Body of pancreas (tissue), 4 donors: Measurements from ENCODE around the gene RXRB. TPM values are rescaled to one million over a fixed set of nuclear protein-coding genes. Genes with fewer than 3 reads are reported as not detected.
"Not testable (repeated sequence)": the region's sequence is repeated elsewhere in the genome, so short reads cannot be mapped to it uniquely, and the experiment has no call there.

Experiments used
- ATAC-seq: fragments of 150-250 bp; one replicate; pipeline ENCODE4 v1.9.1; 2016
- DNase-seq, 4 donors: peaks; one replicate each; pipeline ENCODE4 v3.0.0-alpha.2; 2019
- H3K27ac ChIP-seq, 4 donors: fragments of 200-600 bp; sonication (generic); 1 replicate in 3 of 4; 2 replicates in 1 of 4; pipeline versions ENCODE4 v1.5.1 to v1.6.1; 2016 to 2019; ENCODE audit warnings: mild to moderate bottlenecking in 1 of 4, mixed read lengths in 1 of 4, moderate library complexity in 1 of 4
- H3K27me3 ChIP-seq, 2 donors: fragments of 200-600 bp; sonication (generic); one replicate each; pipeline ENCODE4 v1.6.0; 2016; ENCODE audit warnings: mild to moderate bottlenecking in 1 of 2
- H3K36me3 ChIP-seq, 2 donors: fragments of 200-600 bp; sonication (generic); replicated peaks in 1 of 2; 2 replicates each; pipeline ENCODE4 v1.5.1; 2016; ENCODE audit warnings: low read depth in 2 of 2; ENCODE audit not compliant: insufficient read depth in 1 of 2
- H3K4me1 ChIP-seq: fragments of 200-600 bp; sonication (generic); one replicate; pipeline ENCODE4 v1.6.0; 2016
- H3K4me3 ChIP-seq, 2 donors: fragments of 200-600 bp; sonication (generic); 1 replicate in 1 of 2; 2 replicates in 1 of 2; pipeline ENCODE4 v1.5.1; 2016 to 2019
- H3K9me3 ChIP-seq, 3 donors: fragments of 200-600 bp; sonication (generic); 1 replicate in 2 of 3; 2 replicates in 1 of 3; pipeline ENCODE4 v1.5.1; 2016
- CTCF ChIP-seq, 7 experiments: fragments of 450-650 bp in 4 of 7; fragments of 200-600 bp in 3 of 7; sonication (generic) in 3 of 7; IDR thresholded peaks; one replicate each; pipeline ENCODE4 v1.5.1; 2016 to 2019; ENCODE audit warnings: antibody characterized with exemption in 7 of 7
- POLR2A ChIP-seq, 3 donors: fragments of 450-650 bp; IDR thresholded peaks; one replicate each; pipeline ENCODE4 v1.6.1; 2016; ENCODE audit warnings: antibody characterized with exemption in 3 of 3, mild to moderate bottlenecking in 2 of 3
- WGBS, 2 donors: methylation state at CpG; one replicate each; pipeline ENCODE4 v1.1.5; 2017; 5-methylcytosine and 5-hydroxymethylcytosine counted together
- intact Hi-C: fragments of 100-400 bp; cut with DNase I; formaldehyde crosslinking; loops from one replicate; pipeline ENCODE4 v1.15.1; 2023
- total RNA-seq, 2 donors: library from RNA; depleted of rRNA; stranded (reverse); fragments of >200 nt; gene quantifications; one replicate each; pipeline ENCODE4 v1.1.0, GENCODE V29; 2016

RXRB gene
- total RNA-seq, 2 donors from 2014 or later, result 17.1 to 21.0 TPM

GRCh38 chr6:33236328-33236727 is 35.9 kb upstream of the RXRB start:
- no peaks in the 10 kb centered on the region for H3K9me3 ChIP-seq
- no peaks in the 10 kb centered on the region for H3K27me3 ChIP-seq
- H3K4me3 ChIP-seq, result no peak overlapping the region
- H3K27ac ChIP-seq, result no peak overlapping the region
- TF ChIP-seq CTCF (IDR thresholded peaks at IDR 0.05), result no peak
- TF ChIP-seq POLR2A (IDR thresholded peaks at IDR 0.05), result no peak
- intact Hi-C loops, result no loop called here
- DNase-seq, result no peak
- H3K4me1 ChIP-seq, result no peaks in the 10 kb centered on the region
- no peaks in the 10 kb centered on the region for H3K36me3 ChIP-seq
- no peak for ATAC-seq

DNA sequence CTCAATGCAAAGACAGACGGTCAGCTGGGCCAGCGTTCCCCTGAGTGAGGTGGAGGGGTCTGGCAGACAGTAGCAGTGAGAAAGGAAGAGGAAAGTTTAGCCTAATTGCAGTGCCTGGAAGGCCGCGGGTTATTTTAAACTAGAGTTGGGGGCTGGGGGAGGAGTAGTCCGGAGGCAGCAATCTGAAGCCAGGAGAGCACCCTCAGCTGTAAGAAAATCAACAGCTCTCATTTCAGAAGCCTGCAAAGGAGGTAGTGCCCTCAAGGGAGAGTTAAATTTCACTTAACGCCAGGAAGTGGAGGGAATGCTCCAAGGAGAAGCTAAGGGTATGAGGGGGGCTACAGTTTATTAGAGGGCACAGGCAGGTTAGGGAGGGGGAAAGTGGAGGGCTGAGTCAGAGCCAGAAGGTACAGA is 34.8 kb upstream of the RXRB start:
- Histone ChIP-seq H3K36me3 (no peaks in the 10 kb centered on the region), H3K27me3 (no peaks in the 10 kb centered on the region), H3K4me1 (no peaks in the 10 kb centered on the region), H3K9me3 (no peaks in the 10 kb centered on the region), H3K27ac (no peak overlapping the region), H3K4me3 (no peak overlapping the region)
- no peak for ATAC-seq
- intact Hi-C loops, result no loop called here
- TF ChIP-seq CTCF (IDR thresholded peaks at IDR 0.05), result no peak
- no peak for TF ChIP-seq POLR2A (IDR thresholded peaks at IDR 0.05)
- DNase-seq, result no peak
- WGBS, 2 donors, result 22 to 29% methylated on average over 6 of the region's 6 CpGs

GRCh38 chr6:33226503-33227120 is 26.1 kb upstream of the RXRB start:
- H3K27ac ChIP-seq, DNase-seq, H3K27me3 ChIP-seq, H3K9me3 ChIP-seq, intact Hi-C loops, H3K4me3 ChIP-seq, H3K4me1 ChIP-seq, H3K36me3 ChIP-seq, ATAC-seq: not testable (repeated sequence)
- WGBS, 2 donors, result 39 to 49% methylated on average over 14 of the region's 14 CpGs

- Histone ChIP-seq H3K36me3 (no peaks in the 10 kb centered on the region), H3K4me3 (no peak overlapping the region), H3K4me1 (peaks cover 14% of the 10 kb centered on the region), H3K9me3 (no peaks in the 10 kb centered on the region), H3K27me3 (no peaks in the 10 kb centered on the region), H3K27ac (no peak overlapping the region)
- no peak for DNase-seq
- ATAC-seq, result no peak
- TF ChIP-seq CTCF (IDR thresholded peaks at IDR 0.05), result no peak
- TF ChIP-seq POLR2A (IDR thresholded peaks at IDR 0.05), result no peak
- intact Hi-C loops, result no loop called here
- 56 to 63% methylated on average over 3 of the region's 3 CpGs for WGBS, 2 donors
Observed at GRCh38 chr6:33217681-33218080, 17.2 kb upstream of the RXRB start.

- H3K27me3 ChIP-seq, result no peaks in the 10 kb centered on the region
- TF ChIP-seq CTCF (IDR thresholded peaks at IDR 0.05), result no peak
- no peak for TF ChIP-seq POLR2A (IDR thresholded peaks at IDR 0.05)
- intact Hi-C loops, result no loop called here
- WGBS, 2 donors, result 75 to 78% methylated on average over 6 of the region's 6 CpGs
- ATAC-seq (no peak), DNase-seq (no peak)
- no peaks in the 10 kb centered on the region for H3K9me3 ChIP-seq
- no peaks in the 10 kb centered on the region for H3K36me3 ChIP-seq
- no peak overlapping the region for H3K4me3 ChIP-seq
- H3K27ac ChIP-seq, result no peak overlapping the region
- H3K4me1 ChIP-seq, result peaks cover 19% of the 10 kb centered on the region
Observed at GRCh38 chr6:33217246-33217645, 16.8 kb upstream of the RXRB start.
